SKM-1 (cell line): Measurements from ENCODE around the gene IFI44.

ENCODE experiments used
- DNase-seq: peaks from one replicate; lab custom pipeline; 2025; ENCODE audit not compliant: unreplicated experiment; lab: John Stamatoyannopoulos, UW

IFI44 gene

DNA sequence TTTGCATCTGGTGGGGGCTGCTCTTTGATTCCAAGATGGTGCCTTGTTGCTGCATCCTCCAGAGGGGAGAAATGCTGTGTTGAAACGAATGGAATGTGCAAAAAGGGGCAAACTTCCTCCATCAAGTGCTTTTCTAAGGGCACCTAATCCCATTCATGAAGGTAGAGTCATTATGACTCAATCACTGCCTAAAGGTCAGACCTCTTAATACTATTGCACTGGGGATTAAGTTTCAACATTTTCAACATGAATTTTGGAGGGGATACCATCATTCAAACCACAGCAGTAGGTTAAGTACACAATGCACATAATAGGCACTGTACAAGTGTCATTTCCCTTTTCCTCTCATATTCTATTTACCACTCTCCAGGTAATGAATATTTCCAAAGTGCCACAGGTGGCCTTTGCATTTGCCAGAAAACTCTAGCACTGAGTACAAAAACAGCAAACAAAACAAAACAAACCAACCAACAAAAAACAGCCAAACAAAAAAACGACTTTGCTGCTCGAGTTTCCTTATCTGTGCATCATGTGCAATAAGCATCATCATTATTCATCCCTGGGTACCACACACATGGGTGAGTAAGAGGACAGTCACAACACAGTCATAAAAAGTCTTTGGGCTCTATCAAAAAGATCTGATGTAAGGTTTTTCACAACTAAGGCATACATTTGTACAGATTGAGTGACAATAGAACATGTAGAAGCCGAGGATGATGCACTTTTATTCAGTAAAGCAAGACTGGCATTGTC lies 42.5 kb downstream of the IFI44 start:
- no peak for DNase-seq

- DNase-seq = no peak
These were observed 50.2 kb downstream of the IFI44 start for GRCh38 chr1:78699813-78700212.

GRCh38 chr1:78702426-78702825 lies 52.8 kb downstream of the IFI44 start:
- DNase-seq = no peak

GRCh38 chr1:78703806-78704205 lies 54.2 kb downstream of the IFI44 start:
- no peak for DNase-seq

DNA sequence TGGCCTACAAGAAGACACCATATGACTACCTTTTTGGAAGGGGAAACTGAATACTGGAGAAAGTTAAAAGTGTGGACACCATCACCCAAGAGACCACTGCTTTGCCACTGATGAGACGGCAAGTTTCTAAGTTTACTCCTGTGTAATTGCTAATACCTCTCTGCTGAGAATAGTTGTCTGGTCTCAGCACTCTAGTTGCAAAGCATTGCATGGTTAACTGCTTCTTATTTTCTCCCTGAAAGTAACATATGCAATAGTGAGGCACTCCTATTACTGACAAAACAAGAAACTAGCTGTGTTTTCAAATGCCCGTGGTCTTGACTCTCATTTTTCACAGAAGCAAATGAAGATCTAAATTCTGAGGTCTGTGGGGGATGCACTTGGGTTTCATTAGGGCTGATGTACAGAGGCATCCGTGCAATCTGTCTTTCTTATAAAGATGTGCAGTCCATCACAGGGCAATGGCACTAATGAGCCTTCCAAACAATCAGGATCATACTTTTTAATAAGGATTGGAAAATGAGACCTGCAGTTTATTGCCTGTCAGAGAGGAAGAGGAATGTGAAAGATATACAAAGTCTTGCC lies 62.9 kb downstream of the IFI44 start:
- DNase-seq = no peak

DNA sequence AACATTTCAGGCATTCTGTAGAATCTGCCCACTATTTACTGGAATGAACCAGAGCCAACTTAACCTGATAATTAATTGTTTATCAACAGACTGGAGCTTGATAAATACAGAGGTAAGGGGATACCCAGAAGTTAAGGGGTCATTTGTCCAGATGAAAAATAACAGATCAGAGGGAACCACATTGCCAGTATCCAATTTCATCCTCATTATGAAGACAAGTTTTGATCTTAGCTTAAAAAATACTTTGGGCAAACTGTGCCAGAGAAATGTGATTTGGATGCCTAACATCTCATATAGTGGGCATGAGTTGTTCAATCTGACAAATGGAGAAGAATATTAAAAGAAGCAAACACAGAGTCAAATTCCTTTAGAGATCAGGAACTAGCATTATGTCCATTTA lies 63.7 kb downstream of the IFI44 start:
- no peak for DNase-seq
